GM18511 (cell line): ENCODE results near the gene RNASE7.

Source experiments
- ATAC-seq: cut with Tn5 transposase; IDR thresholded peaks from one replicate; pipeline ENCODE4 v1.9.1; 2021; ENCODE audit warnings: mild to moderate bottlenecking, moderate library complexity; ENCODE audit not compliant: unreplicated experiment

RNASE7 gene

GRCh38 chr14:21066882-21067502 lies 24.8 kb downstream of the RNASE7 start:
- ATAC-seq, result no peak

GRCh38 chr14:21068521-21069387 lies 26.6 kb downstream of the RNASE7 start:
- no peak for ATAC-seq

DNA sequence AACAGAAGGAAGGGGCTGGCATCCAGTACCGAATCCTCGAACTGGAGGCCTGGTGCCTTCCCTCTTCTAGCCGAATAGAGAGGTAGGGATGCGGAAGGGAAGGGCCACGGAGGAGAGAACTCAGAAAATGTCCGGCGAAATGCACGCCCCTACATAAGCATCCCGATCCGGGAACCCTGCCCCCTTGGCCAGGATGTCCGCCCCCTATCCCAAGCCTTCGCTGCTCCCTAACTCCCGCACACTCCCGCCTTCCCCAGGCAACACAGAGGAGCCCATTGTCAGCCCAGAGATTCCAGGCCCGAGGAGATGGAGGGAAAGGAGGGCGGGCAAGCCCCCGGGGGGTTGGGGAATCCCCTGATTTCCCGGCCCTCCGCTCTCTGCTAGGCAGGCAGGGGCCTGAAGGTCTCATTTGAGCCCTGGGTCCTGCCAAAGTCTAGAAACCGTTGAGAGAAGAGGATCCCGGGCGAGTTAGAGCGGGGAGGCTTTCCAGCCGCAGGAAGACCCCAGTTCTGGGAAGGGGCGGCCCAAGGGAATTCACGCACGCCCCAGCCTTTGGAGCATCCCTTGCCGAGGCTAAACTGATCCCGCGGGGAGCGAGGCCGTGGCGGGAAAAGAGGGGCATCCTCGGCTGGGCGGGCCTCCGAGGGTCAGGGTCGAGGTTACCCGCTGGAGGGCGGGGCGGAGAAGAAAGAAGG lies 27.4 kb downstream of the RNASE7 start:
- ATAC-seq, result no peak

DNA sequence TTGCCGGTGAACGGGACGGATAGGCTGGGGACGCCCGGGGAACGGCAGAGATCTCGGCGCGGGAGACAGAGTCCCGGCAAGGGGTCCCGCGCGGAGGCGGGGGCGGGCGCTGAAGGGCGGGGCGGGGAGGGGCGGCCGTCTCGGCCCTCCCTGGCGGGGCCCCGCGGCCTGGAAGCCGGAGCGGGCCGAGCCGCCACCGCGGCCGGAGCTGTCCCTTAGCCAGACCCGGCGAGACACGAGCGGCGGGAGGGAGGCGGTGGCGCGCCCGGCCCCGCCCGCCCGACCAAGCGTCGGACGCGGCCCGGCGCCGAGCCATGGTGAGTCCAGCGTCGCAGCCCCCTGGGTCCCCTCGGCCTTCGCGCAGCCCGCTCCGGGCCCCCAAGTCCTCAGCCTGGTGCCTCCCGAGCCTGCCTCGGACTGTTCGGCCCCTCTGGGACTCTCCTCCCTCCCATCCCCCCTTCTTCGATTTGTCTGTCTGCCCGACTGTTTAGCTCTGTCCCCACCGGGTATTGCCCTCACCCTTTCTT lies 28.0 kb downstream of the RNASE7 start, which contains the start of gene ARHGEF40:
Gene ARHGEF40, plus strand, starts transcription at position 222 of the 527 bp plus-strand sequence. Its CDS starts 93 bp downstream, at position 315.
- ATAC-seq, result no peak

GRCh38 chr14:21070610-21071224 lies 28.6 kb downstream of the RNASE7 start:
- peak; percentile 33 for ATAC-seq

DNA sequence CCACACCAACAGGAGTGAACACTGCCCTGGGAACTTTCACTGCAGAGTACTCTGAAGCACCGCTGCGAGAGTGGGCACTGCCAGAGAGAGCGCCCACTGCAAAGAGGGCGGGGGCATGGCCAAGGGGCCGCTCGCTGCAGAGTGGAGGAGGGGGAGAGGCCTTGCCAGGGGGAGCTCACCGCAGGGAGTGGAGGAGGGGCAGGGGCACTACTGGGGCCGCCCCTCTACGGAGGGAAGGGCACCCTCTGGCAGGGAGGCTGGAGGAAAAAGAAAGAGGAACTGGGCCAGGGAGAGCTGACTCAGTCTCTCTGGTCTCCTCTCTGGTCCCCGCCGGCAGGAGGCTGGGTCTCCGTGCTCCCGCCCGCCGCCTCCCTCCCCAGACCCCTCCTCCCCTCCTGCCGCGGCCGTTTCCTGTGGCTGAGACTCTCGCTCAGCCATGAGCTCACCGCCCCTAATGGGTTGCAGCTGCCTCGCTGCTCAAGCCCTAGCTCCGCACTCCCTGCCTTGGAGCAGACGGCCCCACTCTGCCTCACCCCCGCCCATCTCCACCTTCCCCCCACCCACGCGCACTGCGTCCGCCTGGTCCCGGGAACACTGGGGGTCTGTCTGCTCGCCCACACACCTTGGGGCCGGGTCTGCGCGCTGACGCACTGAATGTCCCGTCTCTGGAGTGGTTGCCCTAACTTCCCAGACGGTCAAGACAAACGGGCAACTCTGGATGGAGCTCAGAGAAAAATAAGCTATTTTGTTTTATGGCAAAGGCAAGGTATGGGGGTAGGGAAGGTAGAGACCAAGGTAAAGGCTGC lies 29.3 kb downstream of the RNASE7 start:
- peak; percentile 77 for ATAC-seq

DNA sequence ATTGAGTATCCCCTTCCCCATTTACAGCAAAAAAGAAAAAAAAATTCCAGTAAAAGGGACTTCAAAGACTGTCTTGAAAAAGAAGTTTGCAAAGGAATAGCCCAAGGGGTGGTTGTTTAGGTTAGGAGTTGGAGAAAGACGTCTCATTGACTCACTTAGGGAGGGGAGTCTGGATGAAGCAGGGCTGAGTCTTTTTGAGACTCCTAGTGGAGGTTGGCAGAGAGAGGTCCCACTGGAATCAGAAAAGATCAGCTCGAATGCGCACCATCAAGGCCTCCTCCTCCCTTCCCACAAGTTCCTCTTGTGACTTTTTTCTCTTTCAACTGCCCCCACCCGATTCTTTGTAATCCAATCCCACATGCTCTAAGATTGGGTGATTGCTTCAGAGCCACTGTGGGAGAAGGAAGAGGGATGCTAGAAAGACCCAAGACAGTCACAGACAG lies 29.9 kb downstream of the RNASE7 start:
- ATAC-seq, result no peak

GRCh38 chr14:21072781-21073339 lies 30.7 kb downstream of the RNASE7 start:
- no peak for ATAC-seq

DNA sequence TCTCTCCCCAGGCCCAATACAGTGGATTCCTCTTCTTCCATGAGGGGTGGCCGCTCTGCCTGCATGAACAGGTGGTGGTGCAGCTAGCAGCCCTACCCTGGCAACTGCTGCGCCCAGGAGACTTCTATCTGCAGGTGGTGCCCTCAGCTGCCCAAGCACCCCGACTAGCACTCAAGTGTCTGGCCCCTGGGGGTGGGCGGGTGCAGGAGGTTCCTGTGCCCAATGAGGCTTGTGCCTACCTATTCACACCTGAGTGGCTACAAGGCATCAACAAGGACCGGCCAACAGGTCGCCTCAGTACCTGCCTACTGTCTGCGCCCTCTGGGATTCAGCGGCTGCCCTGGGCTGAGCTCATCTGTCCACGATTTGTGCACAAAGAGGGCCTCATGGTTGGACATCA lies 31.8 kb downstream of the RNASE7 start:
- ATAC-seq, result no peak

- no peak for ATAC-seq
Measured at GRCh38 chr14:21074398-21075272, 32.5 kb downstream of the RNASE7 start.

DNA sequence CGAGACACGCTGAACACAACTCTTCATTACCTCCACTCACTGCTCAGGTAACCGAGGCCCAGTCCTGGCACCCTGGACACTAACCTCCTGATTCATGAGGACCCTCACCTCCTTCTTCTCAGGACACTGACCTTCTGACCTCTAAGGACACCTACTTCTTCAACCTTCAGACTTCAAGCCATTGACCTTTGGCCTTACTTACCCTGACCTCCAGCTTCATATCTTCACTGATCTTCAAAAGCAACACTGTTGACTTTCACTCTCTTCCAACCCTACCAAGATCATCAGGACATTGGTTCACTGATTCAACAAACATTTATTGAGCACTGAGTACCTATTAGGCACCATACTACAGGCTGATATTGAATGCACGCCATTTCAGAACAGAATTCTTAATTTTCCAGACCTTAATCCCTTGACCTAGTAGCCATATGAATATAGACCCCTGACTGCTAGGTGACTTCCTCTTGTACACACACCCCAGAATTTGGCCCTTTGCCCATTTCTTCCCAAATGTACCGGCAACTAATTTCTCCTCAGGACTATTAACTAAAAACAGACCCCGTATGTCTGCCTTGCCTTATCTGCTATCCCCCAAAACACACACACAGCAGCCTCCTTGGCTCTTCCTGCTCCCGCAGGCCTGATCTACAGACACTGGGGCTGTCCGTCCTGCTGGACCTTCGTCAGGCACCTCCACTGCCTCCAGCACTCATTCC lies 33.7 kb downstream of the RNASE7 start:
- no peak for ATAC-seq

DNA sequence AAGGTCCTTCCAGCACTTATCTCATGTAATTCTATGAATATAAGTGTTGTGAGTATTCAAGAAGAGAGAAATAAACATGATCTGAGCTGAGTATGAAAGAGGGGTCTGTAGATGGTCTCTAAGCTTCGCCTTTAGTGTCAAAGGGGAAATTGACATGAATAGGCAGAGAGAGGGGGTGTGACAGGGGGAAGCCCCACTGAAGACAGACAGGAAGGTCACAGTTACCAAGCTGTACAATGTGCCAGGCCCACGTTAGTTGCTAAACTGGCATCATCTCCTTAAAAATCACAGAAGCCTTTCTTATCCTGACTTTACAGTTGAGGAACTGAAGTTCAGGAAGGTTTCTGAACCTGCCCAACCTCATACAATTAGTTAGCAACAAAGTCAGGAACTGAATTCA lies 35.5 kb downstream of the RNASE7 start:
- no peak for ATAC-seq

- no peak for ATAC-seq
Measured at GRCh38 chr14:21078287-21078686, 36.1 kb downstream of the RNASE7 start.

DNA sequence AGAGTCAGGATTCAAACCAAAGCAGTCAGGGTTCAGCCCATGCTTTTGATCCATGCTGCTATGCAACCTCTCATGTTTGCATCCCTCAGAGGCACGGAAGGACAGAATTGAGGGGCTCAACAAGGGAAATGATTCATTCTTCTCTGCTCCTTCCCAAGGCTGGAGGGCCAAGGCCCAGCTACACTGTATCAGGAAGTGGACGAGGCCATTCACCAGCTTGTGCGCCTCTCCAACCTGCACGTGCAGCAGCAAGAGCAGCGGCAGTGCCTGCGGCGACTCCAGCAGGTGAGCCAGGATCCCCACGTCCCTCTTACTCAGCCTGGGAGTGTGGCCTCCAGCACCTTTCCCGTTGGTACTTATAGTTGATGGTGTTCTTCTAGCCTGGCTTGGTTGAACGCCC lies 36.6 kb downstream of the RNASE7 start:
- ATAC-seq, result no peak

DNA sequence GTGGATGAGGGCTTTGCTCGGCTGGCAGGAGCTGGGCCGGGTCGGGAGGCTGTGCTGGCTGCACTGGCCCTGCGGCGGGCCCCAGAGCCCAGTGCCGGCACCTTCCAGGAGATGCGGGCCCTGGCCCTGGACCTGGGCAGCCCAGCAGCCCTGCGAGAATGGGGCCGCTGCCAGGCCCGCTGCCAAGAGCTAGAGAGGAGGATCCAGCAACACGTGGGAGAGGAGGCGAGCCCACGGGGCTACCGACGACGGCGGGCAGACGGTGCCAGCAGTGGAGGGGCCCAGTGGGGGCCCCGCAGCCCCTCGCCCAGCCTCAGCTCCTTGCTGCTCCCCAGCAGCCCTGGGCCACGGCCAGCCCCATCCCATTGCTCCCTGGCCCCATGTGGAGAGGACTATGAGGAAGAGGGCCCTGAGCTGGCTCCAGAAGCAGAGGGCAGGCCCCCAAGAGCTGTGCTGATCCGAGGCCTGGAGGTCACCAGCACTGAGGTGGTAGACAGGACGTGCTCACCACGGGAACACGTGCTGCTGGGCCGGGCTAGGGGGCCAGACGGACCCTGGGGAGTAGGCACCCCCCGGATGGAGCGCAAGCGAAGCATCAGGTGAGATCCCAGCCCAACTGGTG lies 39.5 kb downstream of the RNASE7 start:
- no peak for ATAC-seq

GRCh38 chr14:21083565-21084325 lies 41.6 kb downstream of the RNASE7 start:
- ATAC-seq, result no peak

- ATAC-seq, result no peak
Measured at GRCh38 chr14:21084396-21084795, 42.2 kb downstream of the RNASE7 start.
